PC-3 (cell line): ENCODE results near the gene TRPV5. TPM values are rescaled to one million over a fixed set of nuclear protein-coding genes. Genes with fewer than 3 reads are reported as not detected.

Source experiments
- ATAC-seq: fragments of 200-7000 bp; cut with Tn5 transposase; 2 replicates; pipeline ENCODE4 v1.9.1; 2020; ENCODE audit warnings: mild to moderate bottlenecking, moderate library complexity
- BruUV-seq: library from RNA; stranded (reverse); fragments of 400-500 nt; replicated peaks from 2 replicates; lab custom pipeline; 2021; lab: Mats Ljungman, UMichigan
- CTCF ChIA-PET: fragments of 300-600 bp; sonication (Branson Sonifier 250); formaldehyde crosslinking; loops from one replicate; lab custom pipeline; 2022; ENCODE audit warnings: antibody characterized with exemption; lab: Charles Lee
- POLR2A ChIA-PET: fragments of 300-600 bp; sonication (Branson Sonifier 250); formaldehyde crosslinking; loops from one replicate; lab custom pipeline; 2022; ENCODE audit warnings: antibody characterized with exemption; ENCODE audit not compliant: unreplicated experiment; lab: Charles Lee
- DNase-seq: peaks from one replicate; pipeline ENCODE4 v3.0.0-alpha.2; 2015
- H2AFZ ChIP-seq: fragments of 300-600 bp; sonication (generic); 2 replicates; pipeline ENCODE4 v1.6.0; 2016; ENCODE audit warnings: antibody characterized with exemption, low read length
- H3F3A ChIP-seq: fragments of 300-600 bp; sonication (generic); one replicate; pipeline ENCODE4 v1.6.0; 2017; ENCODE audit warnings: antibody characterized with exemption, low read length, control low read depth, mild to moderate bottlenecking; ENCODE audit not compliant: unreplicated experiment
- H3K27ac ChIP-seq: fragments of 300-600 bp; sonication (generic); 2 replicates; pipeline ENCODE4 v1.5.1; 2016; ENCODE audit warnings: mild to moderate bottlenecking, low read length
- H3K27me3 ChIP-seq: fragments of 300-600 bp; sonication (generic); 2 replicates; pipeline ENCODE4 v1.6.1; 2016; ENCODE audit warnings: low read length, mixed read lengths
- H3K36me3 ChIP-seq: fragments of 300-600 bp; sonication (generic); 2 replicates; pipeline ENCODE4 v1.6.1; 2016; ENCODE audit warnings: low read depth, mixed run types, low read length, mixed read lengths
- H3K4me1 ChIP-seq: fragments of 300-600 bp; sonication (generic); 2 replicates; pipeline ENCODE4 v1.5.1; 2016; ENCODE audit warnings: low read length; ENCODE audit not compliant: insufficient read depth
- H3K4me2 ChIP-seq: fragments of 300-600 bp; sonication (generic); 2 replicates; pipeline ENCODE4 v1.6.0; 2016; ENCODE audit warnings: low read length
- H3K4me3 ChIP-seq: fragments of 300-600 bp; sonication (generic); 2 replicates; pipeline ENCODE4 v1.5.1; 2016; ENCODE audit warnings: mild to moderate bottlenecking, low read length, mixed read lengths
- H3K79me2 ChIP-seq: fragments of 300-600 bp; sonication (generic); 2 replicates; pipeline ENCODE4 v1.6.1; 2017; ENCODE audit warnings: low read length, mixed read lengths
- H3K9ac ChIP-seq: fragments of 300-600 bp; sonication (generic); 2 replicates; pipeline ENCODE4 v1.6.0; 2016; ENCODE audit warnings: mild to moderate bottlenecking, low read length
- H3K9me2 ChIP-seq: fragments of 300-600 bp; sonication (generic); replicated peaks from 2 replicates; pipeline ENCODE4 v1.6.1; 2016; ENCODE audit warnings: mixed run types, low read length, mixed read lengths
- H3K9me3 ChIP-seq: fragments of 300-600 bp; sonication (generic); 2 replicates; pipeline ENCODE4 v1.6.1; 2016; ENCODE audit warnings: low read length, mixed read lengths
- H4K20me1 ChIP-seq: fragments of 300-600 bp; sonication (generic); 2 replicates; pipeline ENCODE4 v1.6.1; 2016; ENCODE audit warnings: low read length, mixed read lengths
- CTCF ChIP-seq: fragments of 300-600 bp; sonication (generic); conservative IDR thresholded peaks from 2 replicates; pipeline ENCODE4 v1.5.1; 2017; ENCODE audit warnings: antibody characterized with exemption, low read depth, mild to moderate bottlenecking, low read length
- EZH2 ChIP-seq: fragments of 300-600 bp; sonication (generic); IDR thresholded peaks from one replicate; pipeline ENCODE4 v1.6.1; 2017; ENCODE audit warnings: antibody characterized with exemption, mild to moderate bottlenecking, low read length; ENCODE audit not compliant: unreplicated experiment
- EZH2phosphoT487 ChIP-seq: fragments of 300-600 bp; sonication (generic); IDR thresholded peaks from 2 replicates; pipeline ENCODE4 v1.6.1; 2018; ENCODE audit warnings: mild to moderate bottlenecking, antibody characterized with exemption, low read length, borderline replicate concordance
- intact Hi-C: fragments of 100-400 bp; cut with micrococcal nuclease; formaldehyde crosslinking; loops from 2 replicates; pipeline ENCODE4 v1.9.0; 2023
- total RNA-seq: library from RNA; depleted of rRNA; stranded (reverse); fragments of >200 nt; gene quantifications from 2 replicates; pipeline ENCODE4 v1.2.3, GENCODE V29; 2014

The TRPV5 gene
- total RNA-seq, 1 experiment from 2014 or later, result not detected

- Histone ChIP-seq H3K4me2 (no peak overlapping the region), H3K4me3 (no peak overlapping the region), H4K20me1 (no peaks in the 10 kb centered on the region), H3K9ac (no peak overlapping the region), H3F3A (no peaks in the 10 kb centered on the region), H3K27ac (no peak overlapping the region), H3K9me3 (no peaks in the 10 kb centered on the region), H3K9me2 (no peaks in the 10 kb centered on the region), H3K36me3 (no peaks in the 10 kb centered on the region), H2AFZ (no peak overlapping the region), H3K4me1 (no peaks in the 10 kb centered on the region), H3K27me3 (peaks cover 13% of the 10 kb centered on the region), H3K79me2 (no peaks in the 10 kb centered on the region)
- ChIA-PET CTCF (no interaction called here), POLR2A (no interaction called here)
- no TSS peak for BruUV-seq
- DNase-seq (no peak), ATAC-seq (no peak)
- TF ChIP-seq CTCF, result no peak
- no peak for TF ChIP-seq EZH2phosphoT487
- no peak for TF ChIP-seq EZH2
- intact Hi-C loops, result no loop called here
Observed at GRCh38 chr7:142874409-142874808, 59.1 kb downstream of the TRPV5 start.

- Histone ChIP-seq H4K20me1 (no peaks in the 10 kb centered on the region), H3K9me3 (no peaks in the 10 kb centered on the region), H3K4me2 (no peak overlapping the region), H3K27me3 (peaks cover 8% of the 10 kb centered on the region), H3K79me2 (no peaks in the 10 kb centered on the region), H3K9me2 (no peaks in the 10 kb centered on the region), H3K9ac (no peak overlapping the region), H3K4me1 (no peaks in the 10 kb centered on the region), H3K36me3 (no peaks in the 10 kb centered on the region), H3K27ac (no peak overlapping the region), H3K4me3 (no peak overlapping the region), H3F3A (no peaks in the 10 kb centered on the region), H2AFZ (no peak overlapping the region)
- TF ChIP-seq EZH2 (no peak), CTCF (no peak), EZH2phosphoT487 (no peak)
- no peak for ATAC-seq
- intact Hi-C loops, result no loop called here
- DNase-seq, result no peak
- POLR2A ChIA-PET, result no interaction called here
- BruUV-seq, result no TSS peak
- CTCF ChIA-PET, result interaction anchor here (0.7 kb wide), 1 partner anchor 66 kb away, joined by 3 read pairs; no protein-coding TSS in a partner anchor
Observed at GRCh38 chr7:142873871-142874270, 59.7 kb downstream of the TRPV5 start.

GRCh38 chr7:142873281-142873784 is 60.2 kb downstream of the TRPV5 start:
- no peak overlapping the region for H3K9ac ChIP-seq
- no peak overlapping the region for H3K4me2 ChIP-seq
- POLR2A ChIA-PET, result no interaction called here
- H3K9me2 ChIP-seq, result no peaks in the 10 kb centered on the region
- H3K79me2 ChIP-seq, result no peaks in the 10 kb centered on the region
- no peak overlapping the region for H2AFZ ChIP-seq
- intact Hi-C loops, result no loop called here
- CTCF ChIA-PET, result interaction anchor here (0.5 to 0.7 kb wide), 3 partner anchors 66 to 265 kb away, joined by 3 read pairs; no protein-coding TSS in a partner anchor
- no TSS peak for BruUV-seq
- H3K4me1 ChIP-seq, result no peaks in the 10 kb centered on the region
- DNase-seq (peak; percentile 27), ATAC-seq (peak; percentile 39)
- H3K9me3 ChIP-seq, result no peaks in the 10 kb centered on the region
- no peaks in the 10 kb centered on the region for H3F3A ChIP-seq
- peaks cover 3% of the 10 kb centered on the region; the same call in 1 of the 2 replicates for H3K27me3 ChIP-seq
- no peak overlapping the region for H3K27ac ChIP-seq
- TF ChIP-seq CTCF (peak; percentile 74), EZH2 (no peak)
- H3K36me3 ChIP-seq, result no peaks in the 10 kb centered on the region
- H3K4me3 ChIP-seq, result no peak overlapping the region
- H4K20me1 ChIP-seq, result no peaks in the 10 kb centered on the region
